CD4-positive, alpha-beta T cell treated with Interleukin-15 for 1 hour (primary cell): Measurements from ENCODE around the gene KRTAP5-5.
"Not testable (repeated sequence)": the region's sequence is repeated elsewhere in the genome, so short reads cannot be mapped to it uniquely, and the experiment has no call there.

Source experiments
- DNase-seq: peaks from one replicate; pipeline ENCODE4 v3.0.0-alpha.2; 2020

KRTAP5-5 gene

DNA sequence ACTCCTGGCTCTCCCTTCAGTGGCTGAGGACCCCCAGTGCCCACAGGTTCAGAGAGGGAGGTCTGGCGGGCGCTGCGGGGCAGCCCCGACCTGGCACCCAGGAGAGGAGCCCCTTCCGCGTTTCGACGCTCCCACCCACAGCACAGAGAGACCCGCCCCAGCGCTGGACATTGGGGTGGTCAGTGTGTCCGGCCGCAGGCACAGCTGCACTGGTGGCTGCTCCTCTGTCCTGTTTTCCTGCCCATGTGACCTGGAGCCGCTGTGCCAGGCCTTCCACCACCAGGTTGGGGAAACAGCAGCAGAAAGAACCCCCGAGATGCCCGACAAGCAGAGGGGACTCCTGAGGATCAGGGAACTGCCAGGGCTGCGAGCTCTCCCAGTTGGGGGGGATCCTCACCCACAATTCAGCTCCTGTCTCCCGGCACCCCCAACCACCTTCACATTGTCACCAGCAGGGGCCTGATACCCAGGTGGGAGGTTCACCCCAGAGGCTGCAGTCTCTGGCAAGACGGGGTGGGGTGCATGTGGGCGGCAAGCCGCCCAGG lies 13.6 kb downstream of the KRTAP5-5 start:
- DNase-seq = no peak

DNA sequence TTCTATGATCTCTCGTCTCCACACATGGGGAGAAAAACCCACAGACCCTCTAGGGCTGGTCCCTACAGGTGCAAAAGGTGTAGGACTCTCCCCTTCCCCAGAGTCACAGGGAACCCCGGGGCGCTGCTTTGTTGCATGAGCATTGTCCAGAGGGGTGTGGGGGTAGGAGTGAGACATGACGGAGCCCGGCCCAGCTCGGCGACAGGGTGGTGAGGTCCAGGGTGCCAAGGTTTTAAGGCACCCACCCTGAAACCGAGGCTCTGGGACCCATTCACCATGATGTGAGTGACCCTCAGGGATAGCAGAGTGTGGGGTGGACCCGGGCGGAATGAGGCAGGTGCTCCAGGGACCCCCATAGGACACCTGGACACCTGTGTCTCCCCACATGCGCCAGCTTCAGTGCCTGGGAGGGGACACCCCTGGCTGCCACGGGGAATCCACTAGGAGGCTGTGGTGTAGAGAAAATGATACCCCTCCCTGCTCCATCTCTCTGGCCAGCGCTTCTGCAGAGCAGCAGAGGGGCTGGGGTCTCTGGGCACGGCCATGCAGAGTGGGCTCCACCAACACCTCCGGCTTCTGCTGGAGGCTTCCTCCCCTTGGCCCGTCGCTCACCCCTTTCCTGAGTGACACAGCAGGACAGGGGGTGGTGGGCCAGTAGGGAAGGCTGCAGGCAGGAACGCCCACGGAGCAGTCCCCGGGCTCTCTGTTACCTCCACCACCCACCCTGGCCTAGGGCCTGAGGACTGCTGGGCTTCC lies 15.2 kb downstream of the KRTAP5-5 start:
- no peak for DNase-seq

DNA sequence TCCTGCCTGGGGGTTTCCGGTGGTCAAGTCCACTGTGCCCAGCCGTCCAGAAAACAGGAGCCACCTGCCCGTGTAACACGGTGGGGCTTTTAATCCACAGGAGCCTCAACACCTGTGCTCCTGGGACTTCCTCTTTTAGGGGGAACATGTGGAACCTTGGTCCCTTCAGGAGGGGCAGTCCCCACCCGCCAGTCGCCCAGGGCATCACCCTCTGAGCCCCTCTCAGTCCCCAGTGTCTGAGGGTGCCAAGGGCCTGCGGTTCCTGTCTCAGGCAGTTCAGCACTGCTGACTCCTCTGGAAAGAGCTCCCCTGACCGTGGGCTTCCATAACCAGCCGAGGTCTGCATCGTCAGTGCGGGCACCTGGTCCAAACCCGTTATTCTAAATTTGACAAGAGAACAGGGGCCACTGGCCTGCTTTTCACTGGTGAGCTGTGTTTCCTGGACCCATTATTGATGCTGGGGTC lies 15.8 kb downstream of the KRTAP5-5 start:
- no peak for DNase-seq

DNA sequence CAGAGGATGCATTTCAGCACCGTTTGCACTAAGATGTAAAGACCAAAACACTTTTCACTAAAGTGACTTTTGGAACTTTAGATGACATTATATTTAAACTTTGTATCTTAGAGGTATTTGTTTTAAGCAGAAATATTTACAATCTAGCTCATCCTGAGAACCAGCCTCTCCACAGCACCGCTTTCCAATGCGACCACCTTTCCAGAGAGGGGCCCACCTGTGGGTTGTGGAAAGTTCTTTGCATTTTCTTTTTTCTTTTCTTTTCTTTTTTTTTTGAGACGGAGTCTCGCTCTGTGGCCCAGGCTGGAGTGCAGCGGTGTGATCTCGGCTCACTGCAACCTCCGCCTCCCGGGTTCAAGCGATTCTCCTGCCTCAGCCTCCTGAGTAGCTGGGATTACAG lies 17.0 kb downstream of the KRTAP5-5 start:
- not testable (repeated sequence) for DNase-seq

DNA sequence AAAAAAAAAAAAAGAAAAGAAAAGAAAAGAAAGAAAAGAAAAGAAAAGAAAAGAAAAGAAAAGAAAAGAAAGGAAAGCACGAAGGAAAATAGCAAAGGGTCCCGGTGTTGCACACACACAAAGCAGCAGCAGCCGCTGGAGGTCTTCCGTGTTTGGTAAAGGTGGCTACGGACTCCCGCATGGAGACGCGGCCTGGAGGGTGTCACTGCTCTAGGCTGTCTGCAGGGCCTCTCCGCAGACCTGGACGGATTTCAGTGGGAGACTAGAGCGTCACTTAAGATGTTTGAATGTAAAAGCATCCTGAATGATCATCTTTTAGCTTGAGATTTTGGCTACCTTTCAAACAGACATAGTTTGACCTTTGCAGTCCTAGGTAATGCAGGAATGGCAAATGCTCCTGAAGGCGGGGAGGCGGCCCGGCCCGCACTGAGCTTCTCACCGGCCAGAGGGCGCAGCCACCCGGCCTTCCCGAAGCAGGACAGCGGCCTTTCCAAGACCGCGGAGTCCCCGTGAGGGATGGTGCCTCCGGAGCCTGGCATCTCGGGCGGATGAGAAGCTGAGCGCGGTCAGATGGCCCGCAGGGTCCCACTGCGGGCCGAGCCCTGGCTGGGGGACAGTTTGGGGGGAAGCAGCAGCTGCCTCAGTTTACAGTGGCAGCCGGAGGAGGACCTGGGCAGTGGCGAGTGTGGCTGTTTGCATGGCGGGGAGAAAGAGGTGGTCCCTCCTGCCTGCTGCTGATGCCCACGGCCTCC lies 18.5 kb downstream of the KRTAP5-5 start:
- no peak for DNase-seq

DNA sequence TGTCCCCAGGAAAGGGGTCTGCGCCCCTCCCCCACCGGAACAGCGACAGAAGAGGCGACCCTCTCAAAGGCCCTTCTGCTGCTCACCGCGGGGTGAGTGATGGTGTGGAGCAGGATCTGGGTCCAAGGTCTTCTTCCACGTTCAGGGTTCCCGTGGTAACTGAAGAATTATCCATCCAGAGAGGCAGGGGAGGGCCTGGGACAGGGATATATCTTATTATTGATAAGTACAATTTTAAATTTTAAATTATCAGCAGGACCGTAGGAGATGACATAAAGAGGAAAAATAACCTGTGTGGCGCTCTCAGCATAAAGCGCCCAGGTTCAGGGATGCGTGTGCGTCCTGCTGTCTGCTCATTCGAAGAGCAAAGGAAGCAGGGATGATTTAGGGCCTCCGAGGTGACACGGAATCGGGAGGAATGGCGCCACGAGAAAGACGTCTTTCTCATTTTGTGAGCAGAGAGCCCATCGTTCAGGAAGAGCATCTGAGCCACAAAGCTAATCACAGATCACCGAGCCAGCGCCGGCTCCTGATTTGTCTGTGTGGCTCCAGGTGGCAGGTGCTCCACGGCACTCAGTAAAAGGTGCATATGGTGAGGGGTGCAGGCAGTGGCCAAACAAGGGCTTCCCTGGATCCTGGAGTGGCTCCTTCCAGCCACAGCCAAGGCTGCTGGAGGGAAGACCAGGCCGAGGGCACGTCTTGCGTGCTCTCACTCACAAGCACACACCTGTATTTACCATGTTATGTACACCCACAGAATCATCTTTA lies 19.3 kb downstream of the KRTAP5-5 start:
- DNase-seq = no peak

DNA sequence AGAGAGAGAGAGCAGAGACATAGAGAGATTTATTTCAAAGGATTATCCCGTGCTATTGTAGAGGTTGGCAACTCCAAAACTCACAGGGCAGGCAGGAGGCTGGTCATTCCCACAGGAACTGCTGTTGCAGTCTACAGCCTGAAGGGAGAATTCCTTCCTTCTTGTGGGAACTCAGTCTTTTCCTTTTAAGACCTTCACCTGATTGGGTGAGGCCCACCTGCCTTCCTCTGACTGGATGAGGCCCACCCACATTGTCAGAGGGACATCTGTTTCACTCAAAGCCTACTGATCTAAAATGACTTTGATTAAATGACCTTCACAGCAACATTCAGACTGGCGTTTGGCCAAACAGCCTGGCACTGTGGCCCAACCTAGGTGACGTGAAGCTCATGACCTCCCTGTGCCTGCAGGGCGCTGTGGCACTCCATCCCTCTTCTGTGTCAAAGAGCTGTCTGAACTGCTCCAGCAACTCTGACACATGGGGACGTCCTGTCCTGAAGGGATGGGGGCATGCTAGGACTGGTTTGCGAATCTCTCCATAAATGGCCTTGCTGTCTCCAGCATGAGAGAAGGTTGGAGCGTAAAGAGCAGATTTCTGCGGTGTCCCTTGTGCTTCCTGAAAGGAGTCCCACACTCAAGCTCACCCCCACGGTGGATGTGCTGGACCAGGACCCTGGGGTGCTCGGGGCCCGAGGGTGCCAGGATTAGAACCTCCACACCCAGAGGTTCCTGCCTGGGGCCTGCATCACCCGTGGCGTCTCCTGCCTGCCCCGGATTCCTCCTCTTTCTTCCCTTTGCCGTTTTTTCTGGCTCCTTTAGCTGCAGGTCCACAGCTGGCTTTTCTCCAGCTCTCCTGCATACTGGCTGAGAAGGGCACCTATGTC lies 20.7 kb downstream of the KRTAP5-5 start:
- DNase-seq = no peak

DNA sequence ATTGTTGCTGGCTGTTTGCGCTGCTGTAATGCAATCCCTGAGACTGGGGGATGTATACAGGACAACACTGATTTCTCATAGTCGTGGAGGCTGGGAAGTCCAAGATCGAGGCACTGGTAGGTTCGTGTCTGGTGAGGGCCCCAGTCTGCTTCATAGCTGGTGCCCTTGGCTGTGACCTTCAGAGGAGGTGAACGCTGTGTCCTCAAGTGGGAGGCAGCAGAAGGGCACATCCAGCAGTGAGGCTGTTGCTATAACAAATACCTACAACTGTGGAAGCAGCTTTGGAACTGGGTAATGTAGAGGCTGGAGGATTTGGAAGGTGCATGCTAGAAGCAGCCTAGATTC lies 21.3 kb downstream of the KRTAP5-5 start:
- DNase-seq = no peak

DNA sequence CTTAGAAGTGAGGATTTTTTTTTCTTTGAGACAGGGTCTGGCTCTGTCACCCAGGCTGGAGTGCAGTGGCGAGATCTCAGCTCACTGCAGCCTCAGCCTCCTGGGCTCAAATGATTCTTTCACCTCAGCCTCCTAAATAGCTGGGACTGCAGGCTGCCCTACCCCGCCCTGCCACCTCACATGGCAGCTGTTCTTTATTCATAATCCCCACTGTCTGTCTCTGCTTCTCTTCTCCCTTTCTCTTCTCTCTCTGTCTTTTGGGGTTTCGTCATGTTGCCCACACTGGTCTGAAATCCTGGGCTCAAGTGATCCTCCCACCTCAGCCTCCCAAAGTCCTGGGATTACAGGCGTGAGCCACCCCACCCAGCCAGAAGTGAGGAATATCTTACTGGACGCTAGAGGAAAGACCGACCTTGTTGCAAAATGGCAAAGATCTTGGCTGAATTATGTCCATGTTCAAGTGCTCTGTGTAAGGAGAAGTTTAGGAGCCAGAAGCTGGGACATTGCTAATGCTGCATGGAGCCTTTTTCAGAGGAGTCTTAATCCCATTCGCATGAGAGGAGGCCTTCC lies 21.9 kb downstream of the KRTAP5-5 start:
- no peak for DNase-seq

DNA sequence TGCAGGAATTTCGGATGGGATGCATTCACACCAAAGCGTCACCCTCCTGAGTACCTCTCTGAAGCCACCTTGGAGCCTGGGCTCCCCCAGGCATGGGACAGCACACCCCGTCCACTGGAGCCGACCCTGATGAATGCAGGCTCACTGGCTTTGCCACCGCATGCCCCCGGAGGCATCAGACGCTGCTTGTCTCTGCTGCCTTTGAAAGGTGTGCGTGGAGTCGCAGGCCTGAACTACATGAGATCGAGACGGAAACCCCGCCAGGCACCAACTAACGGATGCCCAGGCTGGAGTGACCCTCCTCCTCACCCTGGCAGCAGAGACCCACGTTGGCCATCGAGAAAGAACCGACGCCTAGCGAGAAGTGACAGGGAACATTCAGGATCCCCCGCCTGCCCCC lies 22.5 kb downstream of the KRTAP5-5 start:
- no peak for DNase-seq

DNA sequence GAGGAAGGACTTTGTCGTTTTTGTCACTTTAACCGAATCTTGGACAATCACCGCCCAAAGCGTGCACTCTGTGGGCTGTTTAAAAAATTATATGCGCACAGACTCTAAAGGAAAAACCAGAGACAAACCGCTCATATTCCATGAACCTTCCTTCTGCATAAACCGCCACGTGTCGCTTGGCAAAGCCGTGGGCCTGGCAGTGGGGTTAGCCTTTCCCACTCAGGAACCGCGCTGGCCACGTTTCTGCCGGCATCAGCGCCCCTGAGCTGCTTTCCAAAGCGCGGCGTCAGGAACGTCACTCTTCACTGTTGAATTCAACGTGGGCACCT lies 22.8 kb downstream of the KRTAP5-5 start:
- no peak for DNase-seq

DNA sequence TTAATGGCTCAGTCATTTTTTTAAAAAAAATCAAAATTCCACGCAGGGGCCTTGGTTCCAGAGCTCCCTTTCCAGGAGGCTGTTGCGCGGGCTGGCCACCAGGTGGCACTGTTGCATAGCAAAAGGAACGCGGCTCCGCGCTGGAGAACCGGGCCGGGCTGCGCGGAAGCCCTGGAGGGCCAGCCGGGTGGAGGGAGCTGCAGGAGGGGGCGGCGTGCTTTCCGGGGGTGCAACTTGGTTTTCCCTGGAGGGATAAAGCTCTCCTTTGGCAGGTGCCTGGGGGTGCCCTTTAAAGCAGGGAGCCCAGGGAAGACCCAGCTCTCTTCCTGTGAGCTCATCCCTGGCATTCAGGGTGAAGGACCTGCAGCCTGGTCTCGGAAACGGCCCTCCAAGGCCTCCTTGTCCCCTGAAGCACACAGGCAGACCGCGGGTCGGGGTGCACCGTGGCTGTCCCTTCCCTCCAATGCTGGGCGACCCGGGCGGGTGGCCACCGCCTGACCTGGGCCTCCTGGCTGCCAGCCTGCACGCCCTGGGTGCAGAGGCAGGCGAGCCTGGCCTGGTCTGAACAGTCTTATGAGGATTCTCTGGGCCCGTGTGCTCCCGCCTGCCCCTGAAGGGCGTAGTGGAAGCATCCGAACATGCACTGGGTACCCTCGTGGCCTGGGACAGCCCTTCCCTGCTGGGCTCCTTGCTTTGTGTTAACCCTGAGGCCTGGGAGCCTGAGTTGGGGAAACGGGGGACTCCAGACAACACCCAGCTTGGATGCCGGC lies 23.4 kb downstream of the KRTAP5-5 start:
- DNase-seq = peak; percentile 66

DNA sequence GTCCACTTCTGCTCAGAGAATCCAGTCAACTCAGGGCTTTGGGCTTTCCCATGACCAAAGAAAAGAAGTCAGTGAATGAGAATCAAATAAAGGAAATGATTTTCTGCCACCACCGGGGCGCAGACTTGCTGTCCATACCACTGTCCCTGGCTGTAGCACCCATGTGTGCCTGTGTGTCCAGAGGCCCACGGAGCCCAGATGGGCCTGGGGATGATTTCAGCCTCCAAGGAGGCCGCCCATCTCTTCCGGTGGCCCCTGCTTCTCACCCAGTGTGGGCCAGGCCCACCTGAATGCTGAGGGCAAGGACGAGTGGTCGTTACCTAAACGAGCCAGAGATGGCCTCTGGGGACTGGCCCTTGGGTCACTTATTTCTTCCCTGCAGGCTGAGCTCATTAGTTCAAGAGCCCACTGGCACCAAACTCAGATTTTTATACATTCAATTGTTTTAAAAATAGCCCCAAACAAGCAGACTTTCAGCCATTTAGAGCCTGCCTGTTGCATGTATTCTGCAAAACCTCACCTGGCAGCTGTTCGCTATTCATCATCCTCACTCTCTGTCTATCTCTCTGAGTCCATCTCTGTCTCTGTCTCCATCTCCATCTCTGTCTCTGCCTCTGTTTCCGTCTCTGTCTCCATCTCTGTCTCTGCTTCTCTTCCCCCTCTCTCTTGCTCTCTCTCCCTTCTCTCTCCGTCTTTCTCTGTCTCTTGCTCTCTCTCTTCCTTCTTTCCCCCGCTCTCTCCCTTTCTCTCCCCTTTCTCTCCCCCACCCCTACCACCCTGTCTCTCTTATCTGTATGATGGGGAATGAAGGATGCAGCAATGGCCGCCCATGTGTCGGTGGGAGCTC lies 24.2 kb downstream of the KRTAP5-5 start:
- no peak for DNase-seq

DNA sequence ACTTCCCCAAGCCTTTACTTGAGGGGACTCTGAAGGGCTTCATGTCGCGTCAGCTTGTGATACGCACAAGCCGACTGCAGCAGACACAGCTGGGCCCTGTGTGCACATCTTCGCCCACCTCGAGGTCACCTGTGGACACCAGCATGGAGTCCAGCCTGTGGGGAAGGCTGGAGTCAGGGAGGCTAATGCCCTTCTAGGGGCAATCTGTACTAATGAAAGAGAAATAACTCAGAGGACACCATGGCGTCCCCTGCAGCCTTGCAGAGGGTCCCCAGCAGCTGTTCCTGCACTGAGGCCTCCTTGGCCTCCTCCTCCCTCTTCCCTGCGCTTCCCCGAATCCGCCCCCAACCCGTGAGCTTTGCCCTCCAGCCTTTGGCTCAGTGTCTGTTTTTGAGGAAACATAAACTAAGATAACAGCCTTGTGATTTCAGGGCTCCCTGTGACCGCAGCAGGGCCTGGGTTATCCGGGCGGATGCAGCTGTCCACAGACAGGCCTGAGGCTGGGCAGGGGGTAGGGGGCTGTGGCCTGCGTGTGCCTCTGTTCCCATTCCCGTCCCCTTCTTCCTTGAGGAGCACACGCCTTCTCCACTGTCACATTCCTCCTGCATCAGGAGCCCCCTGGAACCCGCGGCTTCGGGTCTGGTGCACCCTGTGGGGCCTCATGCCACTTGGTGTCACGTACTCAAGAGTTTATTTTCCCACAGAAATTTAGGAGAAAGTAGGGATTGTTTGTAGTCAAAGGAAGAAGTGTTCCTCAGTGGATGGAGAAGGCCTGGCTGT lies 25.0 kb downstream of the KRTAP5-5 start:
- DNase-seq = no peak

DNA sequence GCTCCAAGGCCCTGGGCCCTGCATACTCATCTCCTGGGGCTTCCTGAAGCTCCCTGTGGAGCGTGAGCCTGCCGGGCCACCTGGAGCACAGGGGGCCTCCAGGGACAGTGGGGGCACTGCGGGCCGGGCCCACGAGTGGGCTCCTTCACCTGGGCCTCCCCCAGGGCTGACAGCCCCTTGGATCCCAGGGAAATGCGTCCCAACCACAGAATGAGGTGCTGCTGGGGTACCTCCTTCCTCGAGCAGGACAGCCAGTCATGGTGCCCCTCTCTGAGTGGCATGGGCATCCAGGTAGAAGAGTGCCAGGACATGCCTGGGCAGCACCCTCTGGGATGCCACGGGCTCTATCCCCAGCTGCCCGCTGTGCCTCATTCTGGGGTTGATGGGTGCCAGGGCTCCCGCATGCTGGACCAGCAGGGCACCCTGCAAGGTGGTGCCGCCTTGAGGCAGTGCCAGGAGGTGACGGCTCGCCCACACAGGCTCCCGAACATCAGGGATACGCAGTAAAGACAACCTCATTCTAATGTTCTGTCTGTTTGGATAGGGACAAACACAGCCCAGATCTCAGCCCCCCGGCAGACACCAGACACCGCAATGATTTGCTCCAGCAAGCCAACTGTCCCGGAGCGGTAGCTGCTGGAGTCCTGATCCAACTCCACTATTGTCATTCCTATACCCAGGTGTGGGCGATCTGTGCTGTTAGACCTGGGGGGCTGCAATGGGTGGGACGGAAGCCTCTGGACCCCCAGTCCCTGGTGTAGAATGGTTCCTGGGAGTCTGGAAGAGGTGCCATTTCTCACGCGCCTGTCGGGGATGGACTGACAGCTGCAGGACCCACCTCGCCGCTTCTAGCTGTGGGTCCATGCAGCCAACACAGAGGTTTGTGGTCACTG lies 25.8 kb downstream of the KRTAP5-5 start:
- DNase-seq = no peak

DNA sequence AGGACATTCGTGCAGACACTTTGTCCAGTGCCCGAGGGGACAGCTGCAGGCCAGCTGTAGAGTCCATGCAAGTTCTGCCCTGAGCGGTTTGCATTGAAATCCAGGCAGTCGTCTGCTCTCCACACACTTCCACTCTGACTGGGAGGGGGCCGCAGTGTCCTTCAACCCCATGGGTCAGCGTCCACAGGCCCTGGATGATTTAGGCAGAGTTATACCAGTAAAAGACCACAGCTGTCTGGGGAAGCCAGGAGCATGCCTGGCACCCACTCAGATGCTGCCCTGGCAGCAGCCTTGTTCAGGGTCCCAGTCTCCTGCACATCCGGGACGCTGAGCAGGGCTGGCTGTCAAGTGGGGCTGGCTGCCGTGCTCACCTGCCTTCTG lies 26.5 kb downstream of the KRTAP5-5 start:
- no peak for DNase-seq

DNA sequence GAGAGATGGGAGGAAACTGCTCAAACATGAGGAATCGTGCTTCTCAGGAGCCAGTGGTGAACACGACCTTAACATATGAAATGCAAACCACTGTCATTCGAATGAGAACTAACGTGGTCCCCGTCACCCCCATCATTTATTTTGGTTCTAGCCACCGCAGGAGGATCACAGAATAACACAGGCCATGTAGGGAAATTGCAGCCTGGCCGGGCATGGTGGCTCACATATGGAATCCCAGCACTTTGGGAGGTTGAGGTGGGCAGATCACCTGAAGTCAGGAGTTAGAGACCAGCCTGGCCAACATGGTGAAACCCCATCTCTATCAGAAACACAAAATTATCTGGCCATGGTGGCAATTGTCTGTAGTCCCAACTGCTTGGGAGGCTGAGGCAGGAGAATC lies 27.1 kb downstream of the KRTAP5-5 start:
- no peak for DNase-seq

DNA sequence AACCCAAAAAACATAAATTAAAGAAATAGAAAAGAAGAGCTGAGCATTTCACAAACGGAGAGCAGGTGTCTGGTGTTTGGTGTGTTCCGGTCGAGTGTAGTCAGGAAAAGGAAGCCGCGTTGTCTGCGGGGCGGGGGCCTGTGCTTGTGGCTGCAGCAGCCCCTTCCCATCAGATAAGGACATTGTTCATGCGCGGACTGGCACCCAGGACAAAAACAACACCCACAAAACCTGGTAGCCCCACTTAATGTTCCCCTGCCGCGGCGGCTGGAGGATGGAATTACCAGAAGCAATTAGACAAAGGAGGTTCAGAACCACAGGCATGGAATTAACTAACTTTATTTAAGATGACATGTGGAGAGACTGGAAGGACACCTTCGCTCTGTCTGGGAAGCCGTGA lies 29.9 kb downstream of the KRTAP5-5 start:
- no peak for DNase-seq
